Measurements from ENCODE around the gene FAM222A.

The FAM222A gene

DNA sequence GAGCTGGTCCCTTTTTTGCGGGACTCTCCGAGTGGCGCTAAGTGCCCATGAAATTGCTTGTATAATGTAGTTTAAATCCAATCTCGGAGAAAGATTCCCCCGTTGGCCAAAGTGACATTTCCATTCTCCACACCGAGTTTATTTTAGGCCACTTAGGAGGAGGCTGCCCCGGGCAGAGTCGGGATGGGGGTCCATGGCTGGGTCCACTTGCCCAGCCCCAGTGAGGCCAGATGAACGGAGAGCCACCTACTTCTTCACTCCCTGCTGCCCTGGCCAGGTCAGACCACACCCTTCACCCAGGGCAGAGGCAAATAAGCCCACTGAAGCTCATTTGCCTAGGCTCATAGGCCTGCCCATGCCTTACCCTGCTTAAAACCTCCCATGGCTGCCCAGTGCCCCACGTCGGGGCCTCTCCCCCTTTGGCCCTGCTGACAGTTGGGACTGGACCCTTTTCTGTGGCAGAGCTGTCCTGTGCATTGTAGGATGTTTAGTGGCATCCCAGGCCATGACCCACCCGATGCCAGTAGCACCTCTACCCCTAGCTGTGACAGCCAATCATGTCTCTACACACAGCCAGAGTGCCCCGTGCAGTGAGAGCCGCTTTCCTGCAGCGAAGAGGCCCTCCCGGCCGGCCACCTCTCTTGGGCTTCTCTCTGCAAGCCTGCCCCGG lies 51.3 kb downstream of the FAM222A start:
- H4K20me1 ChIP-seq: 0 out of 2 replicates have a peak, but pooled peaks cover 7% of the 10 kb centered on the region
- H3K36me3 ChIP-seq: no peaks in the 10 kb centered on the region

DNA sequence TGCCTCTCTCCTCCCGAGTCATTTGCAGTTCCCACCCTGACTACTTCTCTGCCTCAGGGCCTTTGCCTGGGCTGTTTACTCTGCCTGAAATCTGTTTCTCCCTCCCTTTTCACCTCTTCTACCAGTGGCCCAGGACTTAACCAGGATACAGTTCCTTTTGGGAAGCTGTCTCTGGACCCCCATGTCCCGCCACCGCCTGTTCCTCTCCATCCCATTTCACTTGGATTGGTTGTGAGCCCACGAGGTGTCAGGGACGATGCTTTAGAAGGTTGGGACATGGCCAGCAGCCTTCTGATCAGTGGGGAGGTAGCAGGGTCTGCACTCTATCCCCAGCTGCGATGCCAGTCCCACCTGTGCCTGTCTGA lies 51.8 kb downstream of the FAM222A start:
- no peaks in the 10 kb centered on the region for H3K36me3 ChIP-seq
- 0 out of 2 replicates have a peak, but pooled peaks cover 4% of the 10 kb centered on the region for H3K9me3 ChIP-seq
- H3K4me2 ChIP-seq: no peak overlapping the region
- H4K20me1 ChIP-seq: 0 out of 2 replicates have a peak, but pooled peaks cover 7% of the 10 kb centered on the region
- no peak overlapping the region for H3K27ac ChIP-seq
- TF ChIP-seq Cebpa-rat (IDR thresholded peaks at IDR 0.05): no peak
- H3K27me3 ChIP-seq: no peaks in the 10 kb centered on the region
- H3K4me3 ChIP-seq: no peak overlapping the region
- no peak overlapping the region for H3K9ac ChIP-seq
- H3K4me1 ChIP-seq: peaks cover 7% of the 10 kb centered on the region

More for the DNA sequence above, 51.3 kb downstream of the FAM222A start:
- H3K4me1 ChIP-seq: peaks cover 8% of the 10 kb centered on the region
- no peak overlapping the region for H3K9ac ChIP-seq
- 0 out of 2 replicates have a peak, but pooled peaks cover 4% of the 10 kb centered on the region for H3K9me3 ChIP-seq
- no peaks in the 10 kb centered on the region for H3K27me3 ChIP-seq
- H3K4me2 ChIP-seq: no peak overlapping the region
- H3K4me3 ChIP-seq: no peak overlapping the region
- no peak for TF ChIP-seq Cebpa-rat (IDR thresholded peaks at IDR 0.05)
- H3K27ac ChIP-seq: no peak overlapping the region

DNA sequence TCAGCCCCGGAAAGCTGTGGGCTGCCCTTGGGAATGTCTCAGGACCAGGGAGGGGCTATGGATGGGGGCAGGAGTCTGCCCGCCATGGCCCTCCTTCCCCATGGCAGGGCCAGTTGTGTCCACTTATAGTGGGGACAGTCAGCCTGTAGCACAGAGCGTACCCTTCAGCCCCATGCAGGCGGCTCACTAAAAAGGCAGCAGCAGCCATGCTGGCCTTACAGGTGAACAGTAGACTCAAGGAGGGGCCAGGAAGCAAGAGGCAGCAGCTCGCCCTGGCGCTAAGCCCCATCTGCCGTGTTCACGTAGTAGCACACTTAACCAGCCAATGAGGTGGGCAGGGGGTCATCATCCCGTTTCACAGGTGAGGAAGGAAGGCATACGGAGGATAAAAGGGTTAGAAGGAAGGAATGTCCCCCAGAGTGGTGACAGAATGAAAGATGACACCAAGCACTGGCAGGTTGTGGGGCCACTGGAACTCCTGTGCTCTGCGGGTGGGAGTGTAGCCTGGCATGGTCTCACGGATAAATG lies 52.7 kb downstream of the FAM222A start:
- H3K9me3 ChIP-seq: 0 out of 2 replicates have a peak, but pooled peaks cover 4% of the 10 kb centered on the region
- no peaks in the 10 kb centered on the region for H3K4me1 ChIP-seq
- H3K36me3 ChIP-seq: no peaks in the 10 kb centered on the region
- no peak overlapping the region for H3K27ac ChIP-seq
- H3K4me2 ChIP-seq: no peak overlapping the region
- 0 out of 2 replicates have a peak, but pooled peaks cover 7% of the 10 kb centered on the region for H4K20me1 ChIP-seq
- TF ChIP-seq Cebpa-rat (IDR thresholded peaks at IDR 0.05): no peak
- no peak overlapping the region for H3K9ac ChIP-seq
- H3K27me3 ChIP-seq: no peaks in the 10 kb centered on the region
- H3K4me3 ChIP-seq: no peak overlapping the region

DNA sequence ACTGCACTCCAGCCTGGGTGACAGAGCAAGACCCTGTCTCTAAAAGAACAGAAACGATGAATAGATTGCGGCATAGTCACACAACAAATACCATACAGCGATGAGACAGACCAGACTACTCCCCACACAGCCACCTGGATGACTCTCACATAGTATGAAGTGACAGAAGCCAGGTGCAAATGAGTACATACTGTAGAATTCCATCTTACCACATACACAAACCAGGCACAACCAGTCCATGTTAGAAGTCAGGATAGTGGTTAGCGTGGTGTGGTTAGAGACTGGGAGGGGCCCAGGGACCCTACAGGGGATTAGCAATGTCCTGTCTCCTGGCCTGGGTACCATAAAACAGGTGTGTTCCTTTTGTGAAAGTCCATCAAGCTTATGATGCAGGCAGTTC lies 53.8 kb downstream of the FAM222A start:
- no peak overlapping the region for H3K4me3 ChIP-seq
- no peaks in the 10 kb centered on the region for H3K36me3 ChIP-seq
- 0 out of 2 replicates have a peak, but pooled peaks cover 4% of the 10 kb centered on the region for H3K9me3 ChIP-seq
- no peak for TF ChIP-seq Cebpa-rat (IDR thresholded peaks at IDR 0.05)
- H3K27ac ChIP-seq: no peak overlapping the region
- H4K20me1 ChIP-seq: 0 out of 2 replicates have a peak, but pooled peaks cover 7% of the 10 kb centered on the region
- no peak overlapping the region for H3K9ac ChIP-seq
- H3K4me1 ChIP-seq: no peaks in the 10 kb centered on the region
- H3K27me3 ChIP-seq: no peaks in the 10 kb centered on the region
- H3K4me2 ChIP-seq: no peak overlapping the region

DNA sequence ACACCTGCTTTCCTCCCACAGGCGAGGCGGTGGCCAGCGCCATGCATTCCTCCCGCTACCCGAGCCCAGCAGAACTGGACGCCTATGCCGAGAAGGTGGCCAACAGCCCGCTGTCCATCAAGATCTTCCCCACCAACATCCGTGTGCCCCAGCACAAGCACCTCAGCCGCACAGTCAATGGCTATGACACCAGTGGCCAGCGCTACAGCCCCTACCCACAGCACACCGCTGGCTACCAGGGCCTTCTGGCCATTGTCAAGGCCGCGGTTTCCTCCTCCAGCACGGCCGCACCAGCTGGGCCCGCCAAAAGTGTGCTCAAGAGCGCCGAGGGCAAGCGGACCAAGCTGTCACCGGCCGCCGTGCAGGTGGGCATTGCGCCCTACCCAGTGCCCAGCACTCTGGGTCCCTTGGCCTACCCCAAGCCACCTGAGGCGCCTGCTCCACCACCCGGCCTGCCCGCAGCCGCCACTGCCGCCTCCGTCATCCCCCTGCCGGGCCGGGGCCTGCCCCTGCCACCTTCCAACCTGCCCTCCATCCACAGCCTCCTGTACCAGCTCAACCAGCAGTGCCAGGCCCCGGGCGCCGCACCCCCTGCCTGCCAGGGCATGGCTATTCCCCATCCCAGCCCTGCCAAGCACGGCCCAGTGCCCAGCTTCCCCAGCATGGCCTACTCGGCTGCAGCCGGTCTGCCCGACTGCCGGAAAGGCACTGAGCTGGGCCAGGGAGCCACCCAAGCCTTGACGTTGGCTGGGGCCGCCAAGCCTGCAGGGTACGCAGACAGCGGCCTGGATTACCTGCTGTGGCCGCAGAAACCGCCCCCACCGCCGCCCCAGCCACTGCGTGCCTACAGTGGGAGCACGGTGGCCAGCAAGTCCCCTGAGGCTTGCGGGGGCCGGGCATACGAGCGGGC lies 54.6 kb downstream of the FAM222A start:
- H3K36me3 ChIP-seq: no peaks in the 10 kb centered on the region
- no peaks in the 10 kb centered on the region; the same call in 1 of the 2 replicates for H3K4me1 ChIP-seq
- no peak for TF ChIP-seq Cebpa-rat (IDR thresholded peaks at IDR 0.05)
- H3K9me3 ChIP-seq: 0 out of 2 replicates have a peak, but pooled peaks cover 4% of the 10 kb centered on the region
- no peak overlapping the region for H3K4me3 ChIP-seq
- no peak overlapping the region for H3K27ac ChIP-seq
- H3K27me3 ChIP-seq: no peaks in the 10 kb centered on the region
- 0 out of 2 replicates have a peak, but pooled peaks cover 7% of the 10 kb centered on the region for H4K20me1 ChIP-seq
- no peak overlapping the region for H3K4me2 ChIP-seq
- no peak overlapping the region for H3K9ac ChIP-seq

DNA sequence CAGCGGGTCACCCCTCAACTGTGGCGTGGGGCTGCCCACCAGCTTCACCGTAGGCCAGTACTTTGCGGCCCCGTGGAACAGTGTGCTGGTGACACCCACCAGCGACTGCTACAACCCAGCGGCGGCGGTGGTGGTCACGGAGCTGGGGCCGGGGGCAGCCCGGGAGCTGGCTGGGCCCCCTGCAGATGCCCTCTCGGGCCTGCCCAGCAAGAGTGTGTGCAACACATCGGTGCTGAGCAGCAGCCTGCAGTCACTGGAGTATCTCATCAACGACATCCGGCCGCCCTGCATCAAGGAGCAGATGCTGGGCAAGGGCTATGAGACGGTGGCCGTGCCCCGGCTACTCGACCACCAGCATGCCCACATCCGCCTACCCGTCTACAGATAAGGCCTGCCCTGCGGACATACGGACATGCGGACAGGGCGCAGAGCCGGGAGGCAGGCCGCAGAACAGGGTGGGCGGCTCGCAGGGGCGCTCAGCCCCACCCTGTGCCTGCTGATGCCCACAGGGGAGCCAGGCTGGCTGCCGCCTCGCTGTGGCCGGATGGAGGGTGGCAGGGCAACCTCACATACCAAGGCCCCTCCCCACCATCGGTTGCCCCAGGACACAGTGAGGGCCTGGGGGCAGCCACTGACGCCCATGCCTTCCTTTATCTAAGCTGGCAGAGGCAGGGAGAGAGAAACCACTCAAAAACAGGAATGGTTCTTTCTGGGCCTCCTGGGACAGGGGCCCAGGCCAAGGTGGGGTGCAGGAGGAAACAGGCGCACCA lies 55.5 kb downstream of the FAM222A start:
- Histone ChIP-seq H3K9me3 (no peaks in the 10 kb centered on the region), H4K20me1 (0 out of 2 replicates have a peak, but pooled peaks cover 7% of the 10 kb centered on the region), H3K27me3 (no peaks in the 10 kb centered on the region), H3K4me1 (no peaks in the 10 kb centered on the region; the same call in 1 of the 2 replicates), H3K27ac (no peak overlapping the region), H3K9ac (no peak overlapping the region), H3K4me2 (no peak overlapping the region), H3K36me3 (no peaks in the 10 kb centered on the region), H3K4me3 (no peak overlapping the region)
- TF ChIP-seq Cebpa-rat (IDR thresholded peaks at IDR 0.05): no peak

DNA sequence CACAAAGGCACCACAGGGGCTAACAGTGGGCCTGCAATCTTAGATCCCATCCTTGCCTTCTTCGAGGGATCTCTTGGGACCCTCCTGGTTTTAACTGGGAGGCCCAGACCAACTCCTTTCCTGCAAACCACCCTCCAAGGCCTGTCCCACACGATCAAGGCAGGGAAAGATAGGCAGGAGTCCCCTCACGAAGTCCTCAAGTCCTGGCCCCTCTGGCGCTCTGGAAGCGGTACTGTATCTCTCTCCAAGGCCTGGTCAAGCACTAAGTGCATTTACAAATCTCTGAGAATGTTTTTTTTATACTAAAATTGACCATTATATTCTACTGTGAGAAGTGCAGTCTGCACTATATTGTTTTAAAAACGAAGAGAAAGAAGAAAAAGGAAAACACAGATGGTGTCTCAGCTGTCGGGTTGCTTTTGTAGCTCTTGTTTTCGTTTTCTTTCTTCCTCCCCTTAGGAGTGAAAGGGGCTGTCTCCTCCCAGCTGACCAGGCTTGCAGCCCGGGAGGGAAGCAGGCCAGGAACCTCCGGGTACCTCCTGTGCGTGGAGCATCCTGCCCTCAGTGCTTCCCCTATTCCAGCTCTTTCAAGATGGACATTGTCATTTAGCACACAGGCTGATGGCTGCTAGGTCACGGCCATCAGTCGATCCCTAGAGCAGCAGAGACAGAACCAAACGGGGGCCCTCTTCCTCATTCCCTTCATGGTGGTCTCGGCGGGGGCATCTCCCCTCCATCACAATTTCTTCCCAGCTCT lies 56.7 kb downstream of the FAM222A start:
- H3K4me1 ChIP-seq: no peaks in the 10 kb centered on the region; the same call in 1 of the 2 replicates
- H3K4me2 ChIP-seq: no peak overlapping the region
- H3K9ac ChIP-seq: no peak overlapping the region
- no peaks in the 10 kb centered on the region for H3K27me3 ChIP-seq
- 0 out of 2 replicates have a peak, but pooled peaks cover 7% of the 10 kb centered on the region for H4K20me1 ChIP-seq
- no peak overlapping the region for H3K4me3 ChIP-seq
- H3K36me3 ChIP-seq: no peaks in the 10 kb centered on the region
- H3K9me3 ChIP-seq: no peaks in the 10 kb centered on the region
- TF ChIP-seq Cebpa-rat (IDR thresholded peaks at IDR 0.05): no peak
- no peak overlapping the region for H3K27ac ChIP-seq

DNA sequence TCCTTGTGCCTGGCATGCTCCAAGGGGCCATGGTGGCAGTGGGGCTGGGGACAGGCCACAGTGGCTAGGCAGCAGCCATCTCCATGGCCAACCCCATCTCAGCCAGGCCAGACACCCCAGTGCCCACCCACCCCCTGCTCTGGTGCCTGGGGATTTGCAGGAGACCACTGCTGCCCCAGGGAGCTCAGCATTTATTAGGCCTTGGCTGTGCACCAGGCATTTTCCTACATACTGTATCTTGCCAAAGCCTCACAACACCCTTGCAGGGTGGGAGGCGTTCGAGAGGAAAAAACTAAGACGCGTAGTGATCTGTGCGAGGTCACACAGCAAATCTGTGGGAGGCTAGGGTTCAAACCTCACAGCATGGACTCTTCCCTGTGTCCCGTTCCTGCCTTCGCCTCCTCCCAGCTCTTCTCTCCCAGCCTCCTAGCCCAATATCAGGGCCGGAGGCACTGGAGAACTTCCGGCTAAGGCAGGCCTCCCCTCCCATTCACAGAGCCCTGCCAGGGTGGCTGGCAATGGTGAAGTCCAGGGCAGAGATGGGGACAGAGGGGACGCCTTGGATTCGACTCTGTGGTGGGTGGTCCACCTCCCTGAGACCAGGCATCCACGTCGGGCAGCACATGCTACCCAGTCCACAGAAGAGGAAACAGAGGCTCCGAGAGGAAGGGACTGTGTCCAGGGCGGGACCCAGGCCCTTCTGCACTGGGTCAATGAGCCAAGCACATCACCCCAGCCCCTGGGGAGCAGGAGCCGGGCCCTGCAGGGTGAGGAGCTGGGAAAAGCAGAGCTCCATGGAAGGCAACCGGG lies 57.4 kb downstream of the FAM222A start:
- Histone ChIP-seq H3K4me2 (no peak overlapping the region), H3K27ac (no peak overlapping the region), H3K4me1 (no peaks in the 10 kb centered on the region; the same call in 1 of the 2 replicates), H3K27me3 (no peaks in the 10 kb centered on the region), H3K9ac (no peak overlapping the region), H3K36me3 (no peaks in the 10 kb centered on the region), H3K4me3 (no peak overlapping the region), H3K9me3 (no peaks in the 10 kb centered on the region), H4K20me1 (0 out of 2 replicates have a peak, but pooled peaks cover 7% of the 10 kb centered on the region)
- no peak for TF ChIP-seq Cebpa-rat (IDR thresholded peaks at IDR 0.05)

Data from BLaER1 (cell line).